ENCODE measurements around the gene DHX35. TPM values are rescaled to one million over a fixed set of nuclear protein-coding genes. Genes with fewer than 3 reads are reported as not detected.

Gene DHX35
- total RNA-seq, 3 donors from 2014 or later (not counting 1 experiment from before 2014, with no cell fraction given), result 8.8 to 11.4 (median 10.2) TPM

DNA sequence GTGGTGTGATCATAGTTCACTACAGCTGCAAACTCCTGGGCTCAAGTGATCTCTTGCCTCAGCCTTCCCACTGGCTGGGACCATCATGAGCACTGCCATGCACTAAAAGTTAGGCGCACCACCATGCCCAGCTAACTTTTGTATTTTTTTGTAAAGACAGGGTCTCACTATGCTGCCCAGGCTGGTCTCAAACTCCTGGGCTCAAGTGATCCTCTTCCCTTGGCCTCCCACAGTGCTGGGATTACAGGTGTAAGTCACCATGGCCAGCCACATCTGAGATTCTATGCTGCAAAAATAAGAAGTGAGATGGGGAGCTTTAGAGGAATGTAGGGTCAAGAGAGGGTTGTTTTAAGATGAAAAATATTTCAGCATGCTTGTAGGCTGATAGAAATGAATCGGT lies 37.4 kb upstream of the DHX35 start:
- TF ChIP-seq, protein P1, sequence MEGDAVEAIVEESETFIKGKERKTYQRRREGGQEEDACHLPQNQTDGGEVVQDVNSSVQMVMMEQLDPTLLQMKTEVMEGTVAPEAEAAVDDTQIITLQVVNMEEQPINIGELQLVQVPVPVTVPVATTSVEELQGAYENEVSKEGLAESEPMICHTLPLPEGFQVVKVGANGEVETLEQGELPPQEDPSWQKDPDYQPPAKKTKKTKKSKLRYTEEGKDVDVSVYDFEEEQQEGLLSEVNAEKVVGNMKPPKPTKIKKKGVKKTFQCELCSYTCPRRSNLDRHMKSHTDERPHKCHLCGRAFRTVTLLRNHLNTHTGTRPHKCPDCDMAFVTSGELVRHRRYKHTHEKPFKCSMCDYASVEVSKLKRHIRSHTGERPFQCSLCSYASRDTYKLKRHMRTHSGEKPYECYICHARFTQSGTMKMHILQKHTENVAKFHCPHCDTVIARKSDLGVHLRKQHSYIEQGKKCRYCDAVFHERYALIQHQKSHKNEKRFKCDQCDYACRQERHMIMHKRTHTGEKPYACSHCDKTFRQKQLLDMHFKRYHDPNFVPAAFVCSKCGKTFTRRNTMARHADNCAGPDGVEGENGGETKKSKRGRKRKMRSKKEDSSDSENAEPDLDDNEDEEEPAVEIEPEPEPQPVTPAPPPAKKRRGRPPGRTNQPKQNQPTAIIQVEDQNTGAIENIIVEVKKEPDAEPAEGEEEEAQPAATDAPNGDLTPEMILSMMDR (IDR thresholded peaks at IDR 0.05), result no peak
- no peaks in the 10 kb centered on the region for H3K27me3 ChIP-seq (ENCODE audit: control insufficient read depth, insufficient read depth, low read length)
- DNase-seq (no peak), ATAC-seq (no peak)
- peak overlapping the region in 1 of 2 donors; percentile 10 for H3K27ac Mint-ChIP-seq
- intact Hi-C loops (cut with micrococcal nuclease), result no loop called here
- no peak overlapping the region for H3K4me3 Mint-ChIP-seq
- H3K9me3 Mint-ChIP-seq, result no peaks in the 10 kb centered on the region
- H3K36me3 Mint-ChIP-seq, result no peaks in the 10 kb centered on the region
- H3K36me3 ChIP-seq (ENCODE audit: control insufficient read depth, insufficient read depth, low read length), result peaks cover 12% of the 10 kb centered on the region
- 96% methylated on average over 2 of the region's 2 CpGs for WGBS (ENCODE audit: insufficient coverage)
- no peaks in the 10 kb centered on the region for H3K27me3 Mint-ChIP-seq (ENCODE audit: low read depth in 2 of 2)
- no peak overlapping the region for H3K27ac ChIP-seq (ENCODE audit: low read length)
- H3K4me3 ChIP-seq (ENCODE audit: low read length), result no peak overlapping the region
- no peaks in the 10 kb centered on the region for H3K9me3 ChIP-seq (ENCODE audit: control insufficient read depth, insufficient read depth, low read length)
- H3K4me1 Mint-ChIP-seq, result peaks cover 8 to 14% of the 10 kb centered on the region in 2 donors
- H3K4me1 ChIP-seq (ENCODE audit: control insufficient read depth, insufficient read depth, low read length), result peaks cover 26% of the 10 kb centered on the region

DNA sequence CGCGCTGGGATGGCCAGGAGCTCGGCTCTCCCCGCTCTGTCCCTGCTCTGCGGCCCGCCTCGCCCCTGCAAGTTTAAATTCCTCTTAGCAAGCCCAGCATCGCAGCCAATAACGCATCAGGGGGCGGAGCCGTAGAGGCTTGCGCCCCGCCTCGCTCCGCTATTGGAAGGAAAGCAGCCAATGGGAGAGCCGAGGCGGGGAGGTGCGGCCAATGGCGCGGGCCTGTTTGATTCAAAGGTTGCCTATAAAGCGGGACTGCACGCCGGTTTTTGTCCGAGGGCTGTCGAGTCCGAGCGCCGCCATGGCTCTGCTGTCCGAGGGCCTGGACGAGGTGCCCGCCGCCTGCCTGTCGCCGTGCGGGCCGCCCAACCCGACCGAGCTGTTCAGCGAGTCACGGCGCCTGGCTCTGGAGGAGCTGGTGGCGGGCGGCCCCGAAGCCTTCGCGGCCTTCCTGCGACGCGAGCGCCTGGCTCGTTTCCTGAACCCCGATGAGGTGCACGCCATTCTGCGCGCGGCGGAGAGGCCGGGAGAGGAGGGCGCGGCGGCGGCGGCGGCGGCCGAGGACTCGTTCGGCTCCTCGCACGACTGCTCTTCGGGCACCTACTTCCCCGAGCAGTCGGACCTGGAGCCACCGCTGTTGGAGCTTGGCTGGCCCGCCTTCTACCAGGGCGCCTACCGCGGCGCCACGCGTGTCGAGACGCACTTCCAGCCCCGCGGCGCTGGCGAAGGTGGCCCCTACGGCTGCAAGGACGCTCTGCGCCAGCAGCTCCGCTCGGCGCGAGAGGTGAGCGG lies 35.8 kb upstream of the DHX35 start, which contains the start of gene FAM83D:
FAM83D (plus strand) TSS at position 276 of the 792 bp plus-strand sequence; CDS start at position 302, 26 bp downstream.
- TF ChIP-seq, protein P1 (IDR thresholded peaks at IDR 0.05), result peak; percentile 4
- ATAC-seq (peak; percentile 95 to 96 (median 95)), DNase-seq (peak; percentile 91 to 96)
- under 1% methylated on average over 95 of the region's 95 CpGs for WGBS (ENCODE audit: insufficient coverage)
- peaks cover 13 to 18% of the 10 kb centered on the region in 2 donors for H3K4me1 Mint-ChIP-seq
- Histone ChIP-seq H3K27ac (ENCODE audit: low read length) (no peak within 1 kb of the TSS), H3K27me3 (ENCODE audit: control insufficient read depth, insufficient read depth, low read length) (no peaks in the 10 kb centered on the region), H3K4me3 (ENCODE audit: low read length) (peak within 1 kb of the TSS; percentile 42), H3K4me1 (ENCODE audit: control insufficient read depth, insufficient read depth, low read length) (peaks cover 32% of the 10 kb centered on the region), H3K9me3 (ENCODE audit: control insufficient read depth, insufficient read depth, low read length) (no peaks in the 10 kb centered on the region), H3K36me3 (ENCODE audit: control insufficient read depth, insufficient read depth, low read length) (no peaks in the 10 kb centered on the region)
- H3K27me3 Mint-ChIP-seq (ENCODE audit: low read depth in 2 of 2), result no peaks in the 10 kb centered on the region
- H3K27ac Mint-ChIP-seq, result peak within 1 kb of the TSS; percentile 10 to 58
- peak within 1 kb of the TSS; percentile 86 for H3K4me3 Mint-ChIP-seq
- intact Hi-C loops (cut with micrococcal nuclease), result loop anchor here (1.0 kb wide), 1 partner anchor 36 kb away; the partner anchor contains the start of gene DHX35
- H3K36me3 Mint-ChIP-seq, result no peaks in the 10 kb centered on the region
- H3K9me3 Mint-ChIP-seq, result no peaks in the 10 kb centered on the region

DNA sequence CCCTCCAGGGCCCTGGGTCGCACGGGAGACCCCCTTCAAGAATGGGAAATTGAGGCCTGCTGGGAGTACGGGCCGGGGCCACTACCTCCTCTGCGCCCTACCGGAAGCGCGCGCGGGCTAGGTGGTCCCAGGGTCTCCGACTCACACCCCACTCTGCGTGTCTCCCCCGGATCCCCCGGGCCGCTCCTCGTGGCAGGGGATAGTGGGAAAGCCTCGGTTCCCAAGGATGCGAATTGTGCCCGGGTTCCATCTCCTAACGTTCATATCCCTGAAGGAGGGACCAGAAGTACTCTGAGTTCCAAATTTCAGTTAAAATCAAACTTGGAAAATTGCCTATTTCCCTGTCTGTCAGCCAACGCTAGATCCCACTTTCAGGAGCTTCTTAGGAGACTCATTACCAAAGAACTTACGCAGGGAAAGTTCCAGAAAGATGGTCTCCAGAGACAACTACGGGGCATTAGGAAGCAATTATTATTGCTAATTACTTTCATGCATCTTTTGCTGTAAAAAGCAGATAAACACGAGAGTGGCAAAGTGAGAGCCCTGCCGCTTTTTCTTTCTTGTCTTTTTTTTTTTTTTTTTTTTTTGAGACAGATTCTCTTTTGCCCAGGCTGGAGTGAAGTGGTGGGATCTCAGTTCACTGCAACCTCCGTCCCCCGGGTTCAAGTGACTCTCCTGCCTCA lies 35.1 kb upstream of the DHX35 start:
- H3K27me3 Mint-ChIP-seq (ENCODE audit: low read depth in 2 of 2), result no peaks in the 10 kb centered on the region
- H3K9me3 Mint-ChIP-seq, result no peaks in the 10 kb centered on the region
- Histone ChIP-seq H3K27ac (ENCODE audit: low read length) (no peak overlapping the region), H3K9me3 (ENCODE audit: control insufficient read depth, insufficient read depth, low read length) (no peaks in the 10 kb centered on the region), H3K27me3 (ENCODE audit: control insufficient read depth, insufficient read depth, low read length) (no peaks in the 10 kb centered on the region), H3K4me3 (ENCODE audit: low read length) (peak overlapping the region; percentile 42), H3K36me3 (ENCODE audit: control insufficient read depth, insufficient read depth, low read length) (no peaks in the 10 kb centered on the region), H3K4me1 (ENCODE audit: control insufficient read depth, insufficient read depth, low read length) (peaks cover 32% of the 10 kb centered on the region)
- no peaks in the 10 kb centered on the region for H3K36me3 Mint-ChIP-seq
- peak overlapping the region; percentile 86 for H3K4me3 Mint-ChIP-seq
- H3K27ac Mint-ChIP-seq, result peak overlapping the region in 1 of 2 donors; percentile 54
- WGBS (ENCODE audit: insufficient coverage), result 15% methylated on average over 27 of the region's 27 CpGs
- TF ChIP-seq, protein P1 (IDR thresholded peaks at IDR 0.05), result no peak
- DNase-seq (peak in 1 of 2 donors; percentile 17), ATAC-seq (no peak)
- intact Hi-C loops (cut with micrococcal nuclease), result loop anchor here (1.0 kb wide), 1 partner anchor 35 kb away; the partner anchor contains the start of gene DHX35
- H3K4me1 Mint-ChIP-seq, result peaks cover 13 to 18% of the 10 kb centered on the region in 2 donors

All from natural killer cell (primary cell).